ENCODE data around the gene CTCF. TPM values are rescaled to one million over a fixed set of nuclear protein-coding genes. Genes with fewer than 3 reads are reported as not detected.

Gene CTCF
- total RNA-seq, 4 donors from 2014 or later, result 41.0 to 49.9 (median 44.2) TPM

GRCh38 chr16:67565470-67566100 is 3.3 kb downstream of the CTCF start:
- no peak for TF ChIP-seq CTCF (IDR thresholded peaks at IDR 0.05)
- no peak for TF ChIP-seq POLR2A (IDR thresholded peaks at IDR 0.05)
- DNase-seq (ENCODE audit: low spot score in 2 of 2), result no peak
- WGBS, 2 donors, result 87 to 88% methylated on average over 8 of the region's 8 CpGs
- intact Hi-C loops (cut with DNase I; ENCODE audit: low total_unique reads), result no loop called here
- H3K4me3 ChIP-seq (ENCODE audit: low read depth, poor library complexity, severe bottlenecking), result no peak overlapping the region

GRCh38 chr16:67571464-67571863 is 9.1 kb downstream of the CTCF start:
- WGBS, 2 donors, result 90 to 93% methylated on average over 2 of the region's 2 CpGs
- no peak overlapping the region for H3K4me3 ChIP-seq (ENCODE audit: low read depth, poor library complexity, severe bottlenecking)
- DNase-seq (ENCODE audit: low spot score in 2 of 2), result no peak
- intact Hi-C loops (cut with DNase I; ENCODE audit: low total_unique reads), result no loop called here
- TF ChIP-seq CTCF (IDR thresholded peaks at IDR 0.05) (no peak), POLR2A (IDR thresholded peaks at IDR 0.05) (no peak)

- WGBS, 2 donors, result 60 to 78% methylated on average over 4 of the region's 4 CpGs
- intact Hi-C loops (cut with DNase I; ENCODE audit: low total_unique reads), result no loop called here
- DNase-seq (ENCODE audit: low spot score in 2 of 2), result no peak
- TF ChIP-seq POLR2A (IDR thresholded peaks at IDR 0.05) (no peak), CTCF (IDR thresholded peaks at IDR 0.05) (no peak)
- no peak overlapping the region for H3K4me3 ChIP-seq (ENCODE audit: low read depth, poor library complexity, severe bottlenecking)
Observed at GRCh38 chr16:67571981-67572431, 9.7 kb downstream of the CTCF start.

- WGBS, 2 donors, result 89 to 90% methylated on average over 4 of the region's 4 CpGs
Observed at GRCh38 chr16:67579686-67580085, 17.4 kb downstream of the CTCF start.

GRCh38 chr16:67580202-67580601 is 17.9 kb downstream of the CTCF start:
- H3K4me3 ChIP-seq (ENCODE audit: low read depth, poor library complexity, severe bottlenecking), result no peak overlapping the region
- intact Hi-C loops (cut with DNase I; ENCODE audit: low total_unique reads), result no loop called here
- WGBS, 2 donors, result 91 to 94% methylated on average over 4 of the region's 4 CpGs
- TF ChIP-seq POLR2A (IDR thresholded peaks at IDR 0.05), result no peak
- no peak for TF ChIP-seq CTCF (IDR thresholded peaks at IDR 0.05)
- peak in 1 of 2 donors; percentile 15 for DNase-seq (ENCODE audit: low spot score in 2 of 2)

More at GRCh38 chr16:67579686-67580085, 17.4 kb downstream of the CTCF start:
- peak in 1 of 2 donors; percentile 4 for DNase-seq (ENCODE audit: low spot score in 2 of 2)
- TF ChIP-seq POLR2A (IDR thresholded peaks at IDR 0.05), result no peak
- no peak for TF ChIP-seq CTCF (IDR thresholded peaks at IDR 0.05)
- intact Hi-C loops (cut with DNase I; ENCODE audit: low total_unique reads), result no loop called here
- H3K4me3 ChIP-seq (ENCODE audit: low read depth, poor library complexity, severe bottlenecking), result no peak overlapping the region

- WGBS, 2 donors, result 78 to 80% methylated on average over 4 of the region's 4 CpGs
- no peak overlapping the region for H3K4me3 ChIP-seq (ENCODE audit: low read depth, poor library complexity, severe bottlenecking)
- no peak for TF ChIP-seq POLR2A (IDR thresholded peaks at IDR 0.05)
- TF ChIP-seq CTCF (IDR thresholded peaks at IDR 0.05), result no peak
- no peak for DNase-seq (ENCODE audit: low spot score in 2 of 2)
- intact Hi-C loops (cut with DNase I; ENCODE audit: low total_unique reads), result no loop called here
Observed at GRCh38 chr16:67593288-67593687, 31.0 kb downstream of the CTCF start.

All from lower leg skin (tissue), 4 donors.